ENCODE results near the gene ZNF865. TPM values are rescaled to one million over a fixed set of nuclear protein-coding genes. Genes with fewer than 3 reads are reported as not detected.

ZNF865 gene
- total RNA-seq, 1 donor from 2014 or later, result 15.0 TPM

GRCh38 chr19:55621205-55621672 lies 15.8 kb downstream of the ZNF865 start:
- H3K4me3 ChIP-seq (ENCODE audit: insufficient read depth, low read depth, low read length), result no peak overlapping the region
- H3K4me1 ChIP-seq (ENCODE audit: insufficient read depth, low read length), result no peaks in the 10 kb centered on the region
- no peak overlapping the region for H3K9ac ChIP-seq (ENCODE audit: low read length)
- H3K4me2 ChIP-seq (ENCODE audit: low read length), result no peak overlapping the region
- FAIRE-seq, result no peak
- H3K79me2 ChIP-seq (ENCODE audit: insufficient read depth, low read length), result peaks cover 8% of the 10 kb centered on the region
- no peak for DNase-seq (ENCODE audit: low read depth)
- no peak overlapping the region for H3K27ac ChIP-seq (ENCODE audit: low read depth, low read length)
- peaks cover 17% of the 10 kb centered on the region for H4K20me1 ChIP-seq (ENCODE audit: insufficient read depth, low read length)
- no peak overlapping the region for H3K27ac Mint-ChIP-seq (ENCODE audit: unreplicated experiment)
- H3K9me3 ChIP-seq (ENCODE audit: insufficient read depth, low read depth, low read length), result no peaks in the 10 kb centered on the region
- TF ChIP-seq CTCF (IDR thresholded peaks at IDR 0.05; ENCODE audit: insufficient read depth, low read depth, low read length) (no peak), EZH2 (IDR thresholded peaks at IDR 0.05; ENCODE audit: insufficient read depth, low read length) (no peak)
- H3K4me1 Mint-ChIP-seq (ENCODE audit: low read depth, unreplicated experiment), result peaks cover 6% of the 10 kb centered on the region
- no peak overlapping the region for H3K4me3 Mint-ChIP-seq (ENCODE audit: unreplicated experiment)
- no peak overlapping the region for H2AFZ ChIP-seq (ENCODE audit: low read depth, low read length)
- no peaks in the 10 kb centered on the region for H3K36me3 ChIP-seq (ENCODE audit: insufficient read depth, low read length)
- no peaks in the 10 kb centered on the region for H3K27me3 Mint-ChIP-seq (ENCODE audit: low read depth, unreplicated experiment)
- no peaks in the 10 kb centered on the region for H3K9me3 Mint-ChIP-seq (ENCODE audit: unreplicated experiment)
- no peaks in the 10 kb centered on the region for H3K27me3 ChIP-seq (ENCODE audit: insufficient read depth, low read length)
- H3K36me3 Mint-ChIP-seq (ENCODE audit: low read depth, unreplicated experiment), result peaks cover 8% of the 10 kb centered on the region

DNA sequence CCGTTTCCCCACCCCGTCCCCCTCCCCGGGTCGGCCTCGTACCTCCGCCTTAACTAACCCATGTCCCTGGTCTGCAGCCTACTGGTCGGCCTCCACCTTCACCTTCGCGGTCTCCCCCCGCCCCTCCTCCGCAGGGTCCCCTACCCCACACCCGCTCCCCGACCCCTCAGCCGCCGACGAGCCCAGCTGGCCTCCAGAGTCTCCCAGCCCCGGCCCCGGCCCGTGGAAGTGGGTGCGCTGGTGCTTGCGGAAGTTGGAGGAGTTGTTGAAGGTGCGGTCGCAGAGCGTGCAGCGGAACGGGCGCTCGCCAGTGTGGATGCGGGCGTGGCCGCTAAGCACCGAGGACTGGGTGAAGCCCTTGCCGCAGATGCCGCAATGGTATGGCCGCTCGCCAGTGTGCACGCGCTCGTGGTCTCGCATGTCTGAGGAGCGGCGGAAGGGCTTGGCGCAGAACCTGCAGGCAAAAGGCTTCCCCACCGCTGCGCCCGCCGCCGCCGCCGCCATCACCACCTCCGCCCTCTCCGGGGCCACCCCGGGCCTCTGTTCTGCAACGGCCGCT lies 16.3 kb downstream of the ZNF865 start:
- H3K4me1 ChIP-seq (ENCODE audit: insufficient read depth, low read length), result no peaks in the 10 kb centered on the region
- no peaks in the 10 kb centered on the region for H3K27me3 Mint-ChIP-seq (ENCODE audit: low read depth, unreplicated experiment)
- no peak overlapping the region for H3K4me2 ChIP-seq (ENCODE audit: low read length)
- H3K27ac Mint-ChIP-seq (ENCODE audit: unreplicated experiment), result no peak overlapping the region
- no peak for FAIRE-seq
- no peak overlapping the region for H3K4me3 Mint-ChIP-seq (ENCODE audit: unreplicated experiment)
- H3K27ac ChIP-seq (ENCODE audit: low read depth, low read length), result no peak overlapping the region
- H3K4me1 Mint-ChIP-seq (ENCODE audit: low read depth, unreplicated experiment), result peaks cover 6% of the 10 kb centered on the region
- no peaks in the 10 kb centered on the region for H3K9me3 ChIP-seq (ENCODE audit: insufficient read depth, low read depth, low read length)
- no peak overlapping the region for H3K9ac ChIP-seq (ENCODE audit: low read length)
- DNase-seq (ENCODE audit: low read depth), result no peak
- H3K4me3 ChIP-seq (ENCODE audit: insufficient read depth, low read depth, low read length), result no peak overlapping the region
- no peaks in the 10 kb centered on the region for H3K9me3 Mint-ChIP-seq (ENCODE audit: unreplicated experiment)
- TF ChIP-seq CTCF (IDR thresholded peaks at IDR 0.05; ENCODE audit: insufficient read depth, low read depth, low read length) (no peak), EZH2 (IDR thresholded peaks at IDR 0.05; ENCODE audit: insufficient read depth, low read length) (no peak)
- H4K20me1 ChIP-seq (ENCODE audit: insufficient read depth, low read length), result peaks cover 17% of the 10 kb centered on the region
- H3K79me2 ChIP-seq (ENCODE audit: insufficient read depth, low read length), result peaks cover 8% of the 10 kb centered on the region
- peaks cover 8% of the 10 kb centered on the region for H3K36me3 Mint-ChIP-seq (ENCODE audit: low read depth, unreplicated experiment)
- no peaks in the 10 kb centered on the region for H3K27me3 ChIP-seq (ENCODE audit: insufficient read depth, low read length)
- no peak overlapping the region for H2AFZ ChIP-seq (ENCODE audit: low read depth, low read length)
- H3K36me3 ChIP-seq (ENCODE audit: insufficient read depth, low read length), result no peaks in the 10 kb centered on the region

GRCh38 chr19:55622242-55622969 lies 17.0 kb downstream of the ZNF865 start:
- Histone ChIP-seq H3K4me2 (ENCODE audit: low read length) (no peak overlapping the region), H3K27ac (ENCODE audit: low read depth, low read length) (no peak overlapping the region), H3K36me3 (ENCODE audit: insufficient read depth, low read length) (no peaks in the 10 kb centered on the region), H3K4me3 (ENCODE audit: insufficient read depth, low read depth, low read length) (no peak overlapping the region), H3K4me1 (ENCODE audit: insufficient read depth, low read length) (no peaks in the 10 kb centered on the region), H3K79me2 (ENCODE audit: insufficient read depth, low read length) (peaks cover 8% of the 10 kb centered on the region), H3K9ac (ENCODE audit: low read length) (no peak overlapping the region), H2AFZ (ENCODE audit: low read depth, low read length) (no peak overlapping the region), H4K20me1 (ENCODE audit: insufficient read depth, low read length) (peaks cover 14% of the 10 kb centered on the region), H3K9me3 (ENCODE audit: insufficient read depth, low read depth, low read length) (no peaks in the 10 kb centered on the region), H3K27me3 (ENCODE audit: insufficient read depth, low read length) (no peaks in the 10 kb centered on the region)
- no peak for FAIRE-seq
- Mint-ChIP-seq H3K27ac (ENCODE audit: unreplicated experiment) (no peak overlapping the region), H3K27me3 (ENCODE audit: low read depth, unreplicated experiment) (no peaks in the 10 kb centered on the region), H3K9me3 (ENCODE audit: unreplicated experiment) (no peaks in the 10 kb centered on the region), H3K4me1 (ENCODE audit: low read depth, unreplicated experiment) (peaks cover 6% of the 10 kb centered on the region), H3K4me3 (ENCODE audit: unreplicated experiment) (no peak overlapping the region), H3K36me3 (ENCODE audit: low read depth, unreplicated experiment) (peaks cover 6% of the 10 kb centered on the region)
- TF ChIP-seq EZH2 (IDR thresholded peaks at IDR 0.05; ENCODE audit: insufficient read depth, low read length), result no peak
- no peak for TF ChIP-seq CTCF (IDR thresholded peaks at IDR 0.05; ENCODE audit: insufficient read depth, low read depth, low read length)
- no peak for DNase-seq (ENCODE audit: low read depth)
